HG03060 (cell line): ENCODE measurements around the gene LPAR6.
"Not testable (repeated sequence)": the region's sequence is repeated elsewhere in the genome, so short reads cannot be mapped to it uniquely, and the experiment has no call there.

Experiments
- ATAC-seq: cut with Tn5 transposase; IDR thresholded peaks from one replicate; pipeline ENCODE4 v1.9.1; 2021; ENCODE audit warnings: low read depth, moderate number of reproducible peaks; ENCODE audit not compliant: unreplicated experiment

The LPAR6 gene

DNA sequence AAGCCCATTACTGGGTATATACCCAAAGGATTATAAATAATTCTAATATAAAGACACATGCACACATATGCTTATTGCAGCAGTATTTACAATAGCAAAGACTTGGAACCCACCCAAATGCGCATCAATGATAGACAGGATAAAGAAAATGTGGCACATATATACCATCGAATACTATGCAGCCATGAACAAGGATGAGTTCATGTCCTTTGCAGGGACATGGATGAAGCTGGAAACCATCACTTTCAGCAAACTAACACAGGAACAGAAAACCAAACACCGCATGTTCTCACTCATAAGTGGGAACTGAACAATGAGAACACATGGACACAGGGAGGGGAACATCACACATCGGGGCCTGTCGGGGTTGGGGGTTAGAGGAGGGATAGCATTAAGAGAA, 9.1 kb upstream of the LPAR6 start:
- ATAC-seq, result not testable (repeated sequence)

DNA sequence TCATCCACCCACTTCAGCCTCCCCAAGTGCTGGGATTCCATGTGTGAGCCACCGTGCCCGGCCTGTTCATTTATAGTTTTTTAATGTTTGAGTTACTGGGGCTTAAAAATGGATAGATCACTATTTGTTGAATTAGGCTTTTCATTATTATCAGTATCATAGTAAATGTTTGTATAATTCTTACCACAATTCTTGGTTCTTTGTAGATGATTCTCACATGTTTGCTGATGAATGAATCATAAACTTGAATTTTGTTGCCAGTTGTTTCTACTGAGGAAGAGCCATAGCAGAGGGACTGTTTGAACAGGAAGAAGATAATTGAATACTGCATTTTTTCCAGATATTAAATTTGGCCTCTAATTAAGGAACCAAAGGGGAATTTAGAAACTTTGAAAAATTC, 2.6 kb upstream of the LPAR6 start:
- ATAC-seq, result no peak

DNA sequence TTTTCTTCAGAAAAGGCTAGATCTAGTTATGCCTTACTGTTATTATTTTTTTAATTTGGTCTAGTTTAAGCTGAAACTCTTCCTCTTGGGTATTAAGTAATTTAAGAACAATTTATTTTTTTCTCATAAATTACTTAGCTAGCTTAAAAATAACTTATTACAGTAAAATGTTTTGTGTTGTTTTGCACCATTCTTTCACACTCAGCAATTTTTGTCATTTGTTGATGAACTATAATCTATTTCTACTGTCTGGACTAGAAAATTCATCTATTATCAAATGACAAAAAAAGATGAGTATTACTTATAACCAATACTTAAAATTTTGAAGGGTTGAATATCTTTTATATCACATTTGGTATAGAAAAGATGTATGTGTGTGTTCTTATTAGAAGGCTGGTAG, 1.6 kb upstream of the LPAR6 start:
- ATAC-seq, result no peak

DNA sequence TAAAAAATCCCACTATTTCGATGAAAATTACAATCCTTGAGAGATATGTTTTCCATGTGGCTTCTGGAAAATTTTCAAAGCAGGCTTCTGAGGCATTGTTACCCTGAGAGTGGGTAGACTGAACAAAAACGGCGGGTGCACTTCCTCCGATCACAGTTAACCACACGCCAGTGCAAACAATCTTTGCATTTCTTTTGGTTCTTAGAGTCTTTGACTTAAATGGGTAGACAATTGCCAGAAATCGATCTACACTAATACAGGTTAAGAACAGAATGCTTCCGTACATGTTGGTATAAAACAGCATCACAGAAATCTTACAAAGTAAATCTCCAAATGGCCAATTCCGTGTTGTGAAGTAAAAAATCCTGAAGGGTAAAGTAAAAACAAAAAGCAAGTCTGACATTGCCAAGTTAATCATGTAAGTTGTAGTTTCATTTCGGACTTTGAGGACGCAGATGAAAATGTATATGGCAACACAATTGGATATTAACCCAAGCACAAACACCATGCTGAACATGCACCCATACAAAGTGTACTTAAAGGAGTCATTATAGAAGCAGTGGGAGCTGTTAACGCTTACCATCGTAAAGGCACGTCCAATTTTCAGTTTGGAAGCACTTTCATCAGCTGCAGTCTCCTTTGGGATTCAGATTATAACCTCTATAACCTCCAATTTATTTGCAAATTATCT, 927 bp downstream of the LPAR6 start:
- no peak for ATAC-seq

DNA sequence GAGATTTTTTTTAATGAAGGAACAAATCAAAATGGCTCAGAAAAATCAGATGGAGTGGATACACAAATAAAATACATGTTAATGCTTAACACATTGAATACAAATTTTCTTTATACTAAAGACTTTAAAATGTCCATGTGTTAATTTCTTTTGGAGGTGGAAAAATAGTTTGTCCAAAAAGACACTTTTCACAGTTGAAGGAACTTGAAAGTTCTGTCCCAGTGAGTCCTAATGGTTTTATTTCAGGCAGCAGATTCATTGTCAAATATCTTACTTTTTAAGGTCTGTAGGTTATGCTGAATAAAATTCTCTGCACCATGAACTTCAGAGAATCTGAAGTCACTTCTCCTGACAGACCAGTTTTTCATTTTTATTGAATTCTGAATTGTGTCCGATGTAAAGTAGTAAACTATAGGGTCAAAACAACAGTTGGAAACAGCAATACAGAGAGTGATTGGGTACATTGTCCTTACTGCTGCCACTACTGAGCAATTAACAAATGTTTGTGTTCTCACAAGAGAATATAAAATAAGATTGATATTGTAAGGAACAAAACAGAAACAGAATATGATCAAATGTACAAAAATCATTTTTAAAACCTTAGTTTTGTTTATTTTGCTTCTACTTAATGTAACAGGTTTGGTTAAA, 1.6 kb downstream of the LPAR6 start:
- ATAC-seq, result no peak

DNA sequence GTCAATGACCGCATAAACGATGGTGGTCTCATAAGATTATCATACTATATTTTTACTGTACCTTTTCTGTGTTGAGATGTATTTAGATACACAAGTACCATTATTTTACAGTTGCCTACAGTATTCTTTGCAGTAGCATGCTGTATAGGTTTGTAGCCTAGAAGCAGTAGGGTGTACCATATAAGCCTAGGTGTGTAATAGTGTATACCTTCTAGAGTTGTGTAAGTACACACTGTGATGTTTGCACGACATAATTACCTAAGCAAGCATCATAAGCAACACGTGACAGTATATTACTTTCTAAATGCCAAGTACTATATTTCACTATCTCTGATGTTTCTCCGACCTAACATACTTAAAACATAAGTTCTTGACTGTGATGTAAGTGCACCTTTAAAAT, 2.7 kb downstream of the LPAR6 start:
- no peak for ATAC-seq

DNA sequence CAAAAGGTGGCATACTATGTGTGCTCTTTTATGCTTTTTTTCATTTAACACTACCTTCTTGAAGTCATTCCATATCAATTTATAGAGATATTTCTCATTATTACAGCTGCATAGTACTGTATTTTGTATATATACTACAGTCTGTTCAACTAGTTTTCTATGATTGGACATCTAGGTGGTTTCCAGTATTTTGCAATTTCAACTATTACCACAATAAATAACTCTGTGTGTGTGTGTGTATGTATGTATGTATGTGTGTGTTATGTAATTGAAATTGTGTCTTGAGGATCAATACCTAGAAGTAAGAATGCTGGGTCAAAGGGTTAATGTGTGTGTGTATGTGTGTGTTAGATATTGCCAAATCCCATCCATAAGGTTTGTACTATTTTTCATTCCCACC, 7.0 kb downstream of the LPAR6 start:
- ATAC-seq, result no peak

DNA sequence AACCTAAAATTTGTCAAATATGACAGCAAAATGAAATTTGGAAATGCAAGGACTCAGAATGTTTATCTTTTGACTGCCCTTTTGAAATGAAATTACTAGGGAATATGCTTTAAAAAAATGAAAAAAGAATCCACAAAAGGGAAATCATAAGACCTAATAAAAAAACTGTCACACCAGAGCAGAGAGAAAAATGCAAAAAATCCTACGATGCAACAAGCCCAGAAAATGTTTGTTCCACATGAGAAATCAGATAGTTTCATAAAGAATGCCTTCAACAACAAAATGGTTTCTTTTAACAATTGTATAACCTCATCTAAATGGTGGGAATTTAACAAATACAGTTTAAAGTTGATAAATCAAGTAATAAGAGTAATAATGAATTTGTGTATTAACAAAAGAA, 8.0 kb downstream of the LPAR6 start:
- ATAC-seq, result no peak

DNA sequence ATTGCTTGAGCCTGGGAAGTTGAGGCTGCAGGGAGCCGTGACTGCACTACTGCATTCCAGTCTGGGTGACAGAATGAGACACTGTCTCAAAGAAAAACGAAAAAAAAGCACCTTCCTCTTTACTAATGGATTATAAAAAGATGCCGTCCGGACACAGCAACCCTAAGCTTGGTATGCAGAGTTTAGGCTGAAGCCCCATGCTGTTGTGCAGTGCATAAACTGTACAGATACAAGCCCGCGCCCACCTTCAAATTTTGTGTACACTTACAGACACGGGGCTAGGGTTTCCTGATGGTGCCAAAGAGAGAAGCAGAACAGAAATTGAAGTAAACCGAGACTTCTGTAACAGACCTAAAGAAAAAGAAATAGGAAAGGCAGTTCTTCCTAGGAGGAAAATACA, 9.0 kb downstream of the LPAR6 start:
- no peak for ATAC-seq

DNA sequence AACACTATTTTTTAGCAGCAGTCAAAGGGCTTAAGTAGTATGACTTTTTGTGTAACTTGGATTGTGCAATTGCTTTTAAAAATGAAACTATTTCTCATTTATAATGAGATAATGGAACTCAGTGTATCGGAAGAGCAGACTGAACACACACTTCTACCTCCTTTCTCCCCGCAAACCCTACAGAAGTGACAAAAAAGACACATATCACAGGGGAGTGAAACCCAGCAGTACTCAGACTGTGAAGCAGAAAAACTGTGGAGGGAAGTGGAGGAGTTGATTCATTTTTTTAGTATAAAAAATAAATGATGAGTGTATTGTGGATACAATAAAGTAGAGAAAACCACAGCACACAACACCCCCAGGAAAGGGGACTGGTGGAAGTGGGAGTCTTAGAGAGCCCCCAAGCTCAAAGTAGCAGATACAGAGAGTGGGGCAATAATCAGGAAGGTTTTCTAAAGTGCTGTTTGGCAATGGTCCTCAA, 9.7 kb downstream of the LPAR6 start:
- ATAC-seq, result no peak

DNA sequence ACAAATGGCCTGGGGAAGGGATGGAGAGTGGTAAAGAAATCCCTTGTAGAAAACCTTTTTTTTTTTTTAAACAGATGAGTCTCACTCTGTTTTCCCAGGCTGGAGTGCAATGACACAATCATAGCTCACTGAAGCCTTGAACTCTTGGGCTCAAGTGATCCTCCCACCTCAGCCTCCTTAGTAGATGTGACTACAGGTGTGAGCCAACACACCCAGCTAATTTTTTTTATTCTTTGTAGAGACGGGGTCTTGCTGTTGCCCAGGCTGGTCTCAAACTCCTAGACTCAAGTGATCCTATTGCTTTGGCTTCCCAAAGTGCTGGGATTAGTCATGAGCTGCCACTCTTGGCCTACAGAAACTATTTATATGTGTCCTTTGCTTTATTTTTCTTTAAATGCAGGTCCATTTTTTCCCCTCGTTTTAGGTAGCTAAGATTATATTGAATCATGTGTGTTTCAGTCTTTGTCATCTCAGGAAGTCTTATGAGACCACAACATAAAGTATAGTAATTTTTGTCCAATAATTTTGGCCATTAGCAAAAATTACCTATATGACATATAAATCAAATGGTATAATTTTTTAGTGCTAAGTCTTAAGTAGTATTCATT, 10.5 kb downstream of the LPAR6 start:
- no peak for ATAC-seq

DNA sequence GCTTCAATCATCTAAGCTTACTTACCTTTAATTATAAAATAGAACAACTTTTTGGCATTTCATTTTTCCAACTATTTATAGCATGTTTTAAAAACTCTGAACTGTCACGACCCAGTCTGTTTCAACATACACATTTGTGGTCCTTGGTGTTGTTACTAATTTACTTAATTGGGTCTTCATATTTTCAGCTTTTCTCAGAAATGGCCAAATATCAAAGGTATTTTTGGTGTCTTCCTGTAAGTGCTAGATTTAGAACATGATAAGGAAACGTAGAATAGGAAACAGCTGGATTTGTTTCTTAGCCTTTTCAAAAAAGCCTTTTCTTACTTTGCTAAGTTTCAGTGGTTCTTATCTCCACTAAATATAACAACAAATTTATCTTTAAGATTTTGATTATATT, 11.4 kb downstream of the LPAR6 start:
- ATAC-seq, result no peak

DNA sequence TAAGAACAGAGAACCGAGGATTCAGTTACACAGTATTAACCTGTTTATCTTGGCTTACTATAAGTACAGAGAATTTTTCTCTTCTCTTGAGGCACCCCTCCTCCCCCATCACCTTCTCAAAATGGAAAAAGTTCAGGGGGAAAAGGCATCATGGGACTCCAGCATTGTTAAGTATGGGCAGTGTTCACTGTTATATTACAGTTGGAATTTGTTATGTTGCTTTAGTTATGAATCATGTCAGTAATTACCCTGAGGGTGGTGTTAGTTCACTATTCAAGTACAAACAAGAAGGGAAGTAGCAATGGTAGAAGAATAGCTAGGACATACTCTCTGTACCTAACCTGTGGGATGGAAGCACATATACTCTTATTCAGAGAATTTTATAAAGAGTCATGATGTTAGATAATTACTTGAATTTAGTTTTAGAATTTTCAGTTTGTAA, 12.0 kb downstream of the LPAR6 start:
- ATAC-seq, result peak; percentile 36

DNA sequence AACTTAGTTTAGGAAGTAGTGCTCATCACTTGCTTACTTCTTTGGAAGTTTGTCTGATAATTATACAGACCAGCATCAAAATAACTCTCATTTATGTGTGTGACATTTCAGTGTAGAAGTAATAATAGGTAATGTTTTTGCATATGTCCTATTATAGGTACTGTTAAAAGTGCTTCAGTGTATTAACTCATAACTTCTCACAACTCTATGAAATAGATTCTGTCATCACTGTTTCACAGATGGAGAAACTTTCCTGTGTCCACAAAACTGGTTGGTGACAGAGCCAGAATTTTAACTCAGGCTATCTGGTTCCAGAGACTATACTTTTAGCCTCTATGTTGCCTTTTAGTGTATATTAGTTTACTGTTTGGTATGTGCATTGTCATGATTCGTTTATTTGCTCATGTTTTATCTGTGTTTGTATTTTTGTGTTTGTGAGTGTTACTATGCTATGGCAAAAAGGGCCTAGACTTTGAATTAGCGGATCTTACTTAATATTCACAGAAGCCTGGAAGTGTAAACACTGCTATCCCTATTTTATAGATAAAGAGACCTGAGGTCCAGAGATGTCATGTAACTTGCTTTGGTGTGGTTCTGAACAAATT, 12.7 kb downstream of the LPAR6 start:
- ATAC-seq, result no peak

DNA sequence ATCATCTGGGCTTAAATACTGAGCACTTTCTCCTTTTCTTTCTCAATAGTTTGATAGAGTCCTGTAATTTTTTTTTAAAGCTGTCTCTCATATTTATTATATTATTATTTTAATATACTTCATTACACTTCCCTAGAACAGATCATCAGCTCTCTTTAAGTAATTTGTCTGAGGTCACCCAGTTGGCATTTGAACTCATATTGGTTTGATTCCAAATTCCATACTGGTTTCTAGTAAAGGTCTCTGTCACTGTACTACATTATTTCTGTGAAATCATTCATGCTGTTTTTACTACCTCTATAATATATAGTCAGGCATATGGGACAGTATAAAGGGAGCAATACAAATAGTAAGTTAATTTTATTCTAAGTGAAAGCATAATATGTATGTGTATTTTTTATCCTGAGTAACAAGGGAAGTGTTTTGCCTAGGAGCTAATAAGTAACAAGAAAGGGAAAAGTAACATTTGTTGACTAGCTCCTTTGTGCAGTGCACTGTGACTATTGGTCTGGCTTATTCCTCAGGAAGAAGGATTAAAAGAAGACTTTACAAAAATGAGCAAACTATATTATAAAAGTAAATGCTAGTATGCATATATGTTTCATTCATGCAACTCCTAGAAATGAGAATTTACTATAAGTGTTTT, 14.3 kb downstream of the LPAR6 start:
- no peak for ATAC-seq

DNA sequence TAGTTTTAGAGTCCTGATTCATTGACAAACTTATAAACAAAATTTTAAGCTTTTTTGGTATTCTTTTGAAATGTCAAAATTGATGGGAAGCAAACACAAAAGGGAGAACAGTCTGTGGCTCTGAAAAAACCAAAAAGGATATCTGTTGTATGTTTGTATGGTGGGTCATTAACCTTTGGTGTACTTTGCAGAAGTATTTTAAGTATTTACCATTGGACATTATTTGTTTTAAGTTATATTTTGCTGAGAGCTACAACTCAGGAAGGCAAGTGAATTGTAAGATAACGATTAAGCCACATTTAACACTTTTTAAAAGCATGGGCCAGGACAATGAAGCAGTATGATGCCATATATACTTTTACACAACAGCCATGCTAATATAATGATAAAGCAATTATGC, 15.2 kb downstream of the LPAR6 start:
- ATAC-seq, result no peak

DNA sequence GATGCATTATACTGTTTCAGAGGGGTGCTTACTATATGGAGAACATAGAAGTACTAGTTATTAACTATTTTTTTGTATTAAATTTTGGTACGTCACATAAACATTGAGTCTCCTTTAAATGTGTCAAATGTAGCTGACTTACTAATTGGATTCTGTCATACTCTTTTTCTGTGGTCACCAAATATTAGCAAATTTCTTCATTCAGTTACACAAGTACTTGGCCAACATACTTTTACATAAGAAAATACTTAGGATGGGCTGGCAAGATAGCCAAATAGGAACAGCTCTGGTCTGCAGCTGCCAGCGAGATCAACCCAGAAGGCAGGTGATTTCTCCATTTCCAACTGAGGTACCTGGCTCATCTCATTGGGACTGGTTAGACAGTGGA, 19.2 kb downstream of the LPAR6 start:
- ATAC-seq, result no peak

DNA sequence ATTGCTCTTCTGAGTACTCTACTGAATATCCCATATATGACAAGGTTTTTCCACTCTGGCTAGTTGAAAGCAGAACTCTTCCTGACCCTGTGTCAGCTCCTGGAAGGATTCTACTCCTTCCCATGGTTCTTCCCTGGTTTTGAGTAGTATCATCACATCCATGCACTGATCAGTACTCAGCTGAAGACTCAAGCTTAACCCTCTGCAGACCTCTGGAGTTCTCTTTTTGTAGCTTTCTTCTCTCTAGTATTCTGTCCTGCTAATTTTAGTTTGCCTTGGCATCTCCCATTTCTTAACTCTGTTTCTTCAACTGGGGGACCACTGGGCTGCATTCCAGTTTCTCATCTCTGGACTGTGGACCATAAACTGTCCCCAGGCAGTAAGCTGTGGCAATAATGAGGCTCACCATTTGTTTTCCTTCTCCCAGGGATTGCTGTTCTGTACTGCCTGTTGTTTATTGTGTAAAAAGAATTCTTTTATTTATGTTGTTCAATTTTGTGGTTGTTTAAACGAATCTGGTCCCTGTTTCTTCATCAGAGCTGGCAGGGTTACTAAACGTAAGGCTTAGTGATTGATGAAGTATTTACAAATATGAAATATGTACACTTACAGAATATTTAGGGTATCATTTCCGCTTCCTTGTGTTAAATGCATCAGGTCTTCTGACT, 19.7 kb downstream of the LPAR6 start:
- ATAC-seq, result no peak

DNA sequence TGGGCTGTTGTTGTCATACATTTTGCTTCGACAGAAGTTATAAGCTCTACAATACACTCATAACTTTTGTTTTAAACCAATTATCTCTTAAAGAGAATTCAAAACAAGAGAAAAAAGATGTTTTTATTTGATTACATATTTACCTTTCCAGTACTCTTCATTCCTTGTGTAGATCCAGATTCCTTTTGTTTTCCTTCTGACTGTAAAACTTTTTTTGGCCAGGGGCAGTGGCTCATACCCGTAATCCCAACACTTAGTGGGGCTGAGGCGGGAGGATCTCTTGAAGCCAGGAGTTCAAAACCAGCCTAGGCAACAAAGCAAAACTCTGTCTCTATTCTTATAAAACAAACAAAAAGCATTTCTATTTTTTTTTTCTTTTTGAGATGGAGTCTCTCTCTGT, 21.7 kb downstream of the LPAR6 start:
- ATAC-seq, result no peak

DNA sequence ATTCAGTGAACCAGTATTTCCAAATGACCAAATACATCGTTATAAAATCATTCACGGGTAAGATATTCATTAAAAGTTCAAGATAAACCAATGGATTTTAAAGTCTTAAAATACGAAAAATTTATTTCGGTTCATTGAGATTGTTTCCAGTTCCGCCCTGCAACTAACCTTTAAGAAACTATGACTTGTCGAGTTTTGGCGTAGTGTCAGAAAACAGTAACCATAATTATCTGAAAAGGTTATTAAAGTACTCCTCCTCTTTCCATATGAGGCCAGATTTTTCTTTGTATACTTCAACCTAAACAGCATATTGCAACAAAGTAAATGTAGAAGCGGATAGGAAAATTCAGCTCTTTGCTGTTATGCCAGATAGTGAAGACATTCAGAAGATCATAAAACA, 26.1 kb downstream of the LPAR6 start:
- no peak for ATAC-seq

DNA sequence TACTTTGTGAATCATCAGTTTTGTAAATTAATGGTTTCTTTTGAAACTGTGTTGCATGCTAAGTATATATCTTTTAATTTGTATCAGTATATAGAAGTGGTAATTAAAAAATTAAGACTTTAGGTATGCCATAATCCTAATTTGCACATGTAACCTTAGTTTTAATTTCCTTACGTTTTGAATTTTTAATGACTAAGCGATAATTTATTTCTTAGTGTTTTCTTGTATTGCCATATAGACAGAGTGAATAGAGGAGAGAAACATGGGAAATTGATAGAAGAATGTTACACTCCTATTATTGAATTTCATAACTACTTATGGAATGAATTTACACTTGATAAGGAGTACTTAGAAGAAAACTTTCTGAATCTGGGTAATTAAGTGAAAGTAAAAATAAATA, 29.5 kb downstream of the LPAR6 start:
- no peak for ATAC-seq
